ENCODE data around the gene SBF1.

The SBF1 gene

GRCh38 chr22:50396751-50397370 is 78.0 kb downstream of the SBF1 start:
- DNase-seq = no peak
